Keratinocyte (primary cell): ENCODE results near the gene NAPB. TPM values are rescaled to one million over a fixed set of nuclear protein-coding genes. Genes with fewer than 3 reads are reported as not detected.

ENCODE experiments used
- DNase-seq: peaks from one replicate; pipeline ENCODE4 v3.0.0-alpha.2; 2011; ENCODE audit warnings: low read depth, missing footprints, low spot score
- FAIRE-seq: peaks from 2 replicates; lab custom pipeline; 2011; peaks lifted over from hg19 to GRCh38; lab: Jason Lieb, UNC
- H2AFZ ChIP-seq: 2 replicates; pipeline ENCODE4 v1.6.0; 2012; ENCODE audit warnings: low read length, control low read depth, inconsistent platforms; ENCODE audit not compliant: control insufficient read depth
- H3K27ac ChIP-seq: 2 replicates; pipeline ENCODE4 v1.5.1; 2011; ENCODE audit warnings: low read length; ENCODE audit not compliant: control insufficient read depth, insufficient read depth
- H3K27me3 ChIP-seq: 3 replicates; pipeline ENCODE4 v1.6.0; 2011; ENCODE audit warnings: low read length; ENCODE audit not compliant: control insufficient read depth, insufficient read depth; ENCODE audit errors: extremely low read depth
- H3K36me3 ChIP-seq, 2 experiments: 2 replicates in 1 of 2; 3 replicates in 1 of 2; pipeline ENCODE4 v1.5.1; 2011; ENCODE audit warnings: low read length in 2 of 2, mild to moderate bottlenecking in 1 of 2; ENCODE audit not compliant: control insufficient read depth in 2 of 2, insufficient read depth in 2 of 2; ENCODE audit errors: extremely low read depth in 1 of 2
- H3K4me1 ChIP-seq: 3 replicates; pipeline ENCODE4 v1.5.1; 2011; ENCODE audit warnings: low read length; ENCODE audit not compliant: control insufficient read depth, insufficient read depth; ENCODE audit errors: extremely low read depth
- H3K4me2 ChIP-seq: 3 replicates; pipeline ENCODE4 v1.6.0; 2011; ENCODE audit warnings: low read depth, low read length; ENCODE audit not compliant: control insufficient read depth, insufficient read depth; ENCODE audit errors: extremely low read depth
- H3K4me3 ChIP-seq, 3 experiments: fragments of 200-600 bp in 1 of 3; sonication (generic) in 1 of 3; 2 replicates in 2 of 3; 3 replicates in 1 of 3; pipeline ENCODE4 v1.5.1; 2011 to 2016; ENCODE audit warnings: low read length in 3 of 3, mild to moderate bottlenecking in 3 of 3, control low read depth in 2 of 3, inconsistent platforms in 1 of 3, low read depth in 1 of 3, mixed read lengths in 1 of 3, mixed run types in 1 of 3, moderate library complexity in 1 of 3; ENCODE audit not compliant: control insufficient read depth in 2 of 3, insufficient read depth in 2 of 3; ENCODE audit errors: extremely low read depth in 1 of 3
- H3K79me2 ChIP-seq: 2 replicates; pipeline ENCODE4 v1.6.0; 2012; ENCODE audit warnings: low read length; ENCODE audit not compliant: control insufficient read depth, insufficient read depth
- H3K9ac ChIP-seq: 3 replicates; pipeline ENCODE4 v1.6.0; 2011; ENCODE audit warnings: low read length; ENCODE audit not compliant: control insufficient read depth, insufficient read depth; ENCODE audit errors: extremely low read depth
- H3K9me1 ChIP-seq: 3 replicates; pipeline ENCODE4 v1.6.0; 2011; ENCODE audit warnings: low read length; ENCODE audit not compliant: control insufficient read depth, insufficient read depth; ENCODE audit errors: extremely low read depth
- H3K9me3 ChIP-seq: 2 replicates; pipeline ENCODE4 v1.5.1; 2012; ENCODE audit warnings: low read depth, low read length; ENCODE audit not compliant: control insufficient read depth
- H4K20me1 ChIP-seq: 3 replicates; pipeline ENCODE4 v1.6.0; 2011; ENCODE audit warnings: low read length; ENCODE audit not compliant: control insufficient read depth, insufficient read depth; ENCODE audit errors: extremely low read depth
- CTCF ChIP-seq, 3 experiments: IDR thresholded peaks in 1 of 3; conservative IDR thresholded peaks in 1 of 3; optimal IDR thresholded peaks in 1 of 3; 2 replicates in 2 of 3; 3 replicates in 1 of 3; pipeline versions ENCODE3 to v1.5.1; 2011; ENCODE audit warnings: low read length in 3 of 3, mild to moderate bottlenecking in 3 of 3, moderate library complexity in 2 of 3, control low read depth in 1 of 3, inconsistent platforms in 1 of 3; ENCODE audit not compliant: insufficient read depth in 2 of 3; ENCODE audit errors: extremely low read depth in 1 of 3
- EZH2 ChIP-seq: IDR thresholded peaks from one replicate; pipeline ENCODE4 v1.6.1; 2012; ENCODE audit warnings: inconsistent platforms, mild to moderate bottlenecking, low read length, moderate library complexity
- dilution Hi-C: fragments of 300-500 bp; cut with MboI; formaldehyde crosslinking; loops from one replicate; pipeline ENCODE4 v1.7.0; 2020; ENCODE audit warnings: low sequenced_read_pairs; ENCODE audit not compliant: extremely low pct_ligation_motif_present
- polyA plus RNA-seq, 5 experiments: library from polyadenylated mRNA; depleted of rRNA in 3 of 5; stranded (reverse) in 3 of 5; stranded (forward) in 1 of 5; unstranded in 1 of 5; fragments of >200 nt; gene quantifications; 1 replicate in 1 of 5; 2 replicates in 3 of 5; 3 replicates in 1 of 5; pipeline versions ENCODE4 v1.2.1 to v1.2.3, GENCODE V29; 2011 to 2012; ENCODE audit warnings: missing spikeins in 2 of 5, low read depth in 1 of 5, low replicate concordance in 1 of 5

The NAPB gene
- polyA plus RNA-seq, 1 donor (not counting 4 experiments of a cell fraction or from before 2014, with no cell fraction given) = 11.6 TPM

DNA sequence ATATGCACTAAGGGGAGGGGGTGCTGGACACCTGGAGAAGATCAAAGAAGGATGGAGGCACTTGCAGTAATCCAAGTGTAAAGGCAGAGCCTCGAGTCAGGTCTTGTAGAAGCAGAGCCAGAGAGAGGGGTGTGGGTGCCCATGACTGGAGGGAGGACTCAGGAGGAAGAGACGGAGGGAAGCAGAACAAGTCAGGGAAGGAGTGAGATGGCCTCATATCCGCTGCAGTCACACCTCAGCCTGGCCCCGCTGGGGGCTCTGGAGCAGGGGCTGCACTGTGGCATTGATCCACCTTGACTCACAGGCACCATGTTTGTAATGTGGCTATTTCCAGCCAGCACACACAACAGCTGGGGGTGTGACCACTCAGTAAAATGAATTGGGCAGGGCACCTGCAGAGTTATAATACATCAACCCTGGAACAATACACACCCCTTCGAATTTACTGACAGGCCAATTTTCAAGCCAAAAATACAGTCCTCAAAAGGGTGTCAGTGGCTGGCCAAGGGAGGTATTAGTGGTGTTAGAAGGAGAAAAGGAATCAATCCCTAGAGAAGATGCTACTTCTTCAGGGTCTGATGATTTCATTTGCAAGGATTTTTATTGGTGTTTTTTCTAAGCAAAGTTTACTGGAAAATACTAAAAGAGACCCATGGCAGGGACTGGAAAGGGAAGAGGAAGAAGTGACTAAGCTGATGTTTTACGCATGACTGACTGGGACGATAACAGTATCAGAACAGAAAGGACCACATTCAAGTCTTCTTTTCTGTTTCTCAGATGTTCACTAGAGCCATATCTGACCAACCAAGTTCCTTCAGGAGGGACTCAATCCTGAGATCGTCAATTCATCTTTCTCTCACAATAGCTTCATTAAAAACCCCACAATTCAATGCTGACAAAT lies 89.6 kb downstream of the NAPB start:
- no peaks in the 10 kb centered on the region for H3K27me3 ChIP-seq
- FAIRE-seq (no peak), DNase-seq (no peak)
- no peaks in the 10 kb centered on the region for H4K20me1 ChIP-seq
- TF ChIP-seq EZH2 (no peak), CTCF (optimal IDR thresholded peaks at IDR 0.05 in 1 of 3, IDR thresholded peaks at IDR 0.05 in 1 of 3, conservative IDR thresholded peaks at IDR 0.05 in 1 of 3; ENCODE audit: extremely low read depth in 1 of 3, insufficient read depth in 2 of 3, low read length in 3 of 3) (no peak)
- no peak overlapping the region for H3K27ac ChIP-seq
- H3K4me1 ChIP-seq = no peaks in the 10 kb centered on the region
- dilution Hi-C loops = no loop called here
- no peaks in the 10 kb centered on the region for H3K36me3 ChIP-seq
- H3K9ac ChIP-seq = no peak overlapping the region
- no peaks in the 10 kb centered on the region for H3K9me1 ChIP-seq
- H3K4me3 ChIP-seq = no peak overlapping the region
- no peak overlapping the region for H2AFZ ChIP-seq
- H3K4me2 ChIP-seq = no peak overlapping the region
- no peaks in the 10 kb centered on the region for H3K9me3 ChIP-seq
- H3K79me2 ChIP-seq = no peaks in the 10 kb centered on the region

GRCh38 chr20:23327617-23328333 lies 93.5 kb downstream of the NAPB start:
- no peak overlapping the region for H3K9ac ChIP-seq
- no peak overlapping the region for H3K4me3 ChIP-seq
- H2AFZ ChIP-seq = no peak overlapping the region
- dilution Hi-C loops = no loop called here
- H3K27me3 ChIP-seq = no peaks in the 10 kb centered on the region
- TF ChIP-seq CTCF (optimal IDR thresholded peaks at IDR 0.05 in 1 of 3, IDR thresholded peaks at IDR 0.05 in 1 of 3, conservative IDR thresholded peaks at IDR 0.05 in 1 of 3; ENCODE audit: extremely low read depth in 1 of 3, insufficient read depth in 2 of 3, low read length in 3 of 3) (no peak), EZH2 (no peak)
- H3K4me2 ChIP-seq = no peak overlapping the region
- H3K9me3 ChIP-seq = no peaks in the 10 kb centered on the region
- DNase-seq (no peak), FAIRE-seq (no peak)
- H3K9me1 ChIP-seq = no peaks in the 10 kb centered on the region
- no peaks in the 10 kb centered on the region for H3K36me3 ChIP-seq
- no peaks in the 10 kb centered on the region for H4K20me1 ChIP-seq
- H3K4me1 ChIP-seq = no peaks in the 10 kb centered on the region
- no peak overlapping the region for H3K27ac ChIP-seq
- H3K79me2 ChIP-seq = no peaks in the 10 kb centered on the region
